A673 (cell line): ENCODE measurements around the gene RORB. TPM values are rescaled to one million over a fixed set of nuclear protein-coding genes. Genes with fewer than 3 reads are reported as not detected.

Experiments used
- BruUV-seq: library from RNA; stranded (reverse); fragments of 400-500 nt; replicated peaks from 2 replicates; lab custom pipeline; 2021; lab: Mats Ljungman, UMichigan
- CTCF ChIA-PET: fragments of 300-600 bp; sonication (Branson Sonifier 250); formaldehyde crosslinking; loops from one replicate; lab custom pipeline; 2022; ENCODE audit warnings: antibody characterized with exemption; lab: Charles Lee
- POLR2A ChIA-PET: fragments of 300-600 bp; sonication (Branson Sonifier 250); formaldehyde crosslinking; loops from one replicate; lab custom pipeline; 2022; ENCODE audit warnings: antibody characterized with exemption; ENCODE audit not compliant: low non-redundant PET; lab: Charles Lee
- DNase-seq: peaks from one replicate; pipeline ENCODE4 v3.0.0-alpha.2; 2015; ENCODE audit warnings: low spot score
- H3K27ac ChIP-seq: fragments of 200-600 bp; sonication (generic); 2 replicates; pipeline ENCODE4 v1.5.1; 2016; ENCODE audit warnings: mixed run types, low read depth, mild to moderate bottlenecking, mixed read lengths, antibody characterized with exemption, low read length; ENCODE audit not compliant: poor library complexity, severe bottlenecking
- H3K27me3 ChIP-seq: fragments of 200-600 bp; sonication (generic); replicated peaks from 2 replicates; pipeline ENCODE4 v1.6.1; 2017; ENCODE audit warnings: mixed run types, low read depth, mild to moderate bottlenecking, mixed read lengths, antibody characterized with exemption, low read length; ENCODE audit not compliant: insufficient read depth, poor library complexity
- H3K36me3 ChIP-seq: fragments of 200-600 bp; sonication (generic); 2 replicates; pipeline ENCODE4 v1.6.1; 2016; ENCODE audit warnings: mixed run types, mild to moderate bottlenecking, mixed read lengths, antibody characterized with exemption, low read length; ENCODE audit not compliant: insufficient read depth, poor library complexity, severe bottlenecking
- H3K4me1 ChIP-seq: fragments of 200-600 bp; sonication (generic); 2 replicates; pipeline ENCODE4 v1.6.1; 2017; ENCODE audit warnings: mixed run types, mild to moderate bottlenecking, mixed read lengths, antibody characterized with exemption, low read length; ENCODE audit not compliant: insufficient read depth, poor library complexity, severe bottlenecking
- H3K4me3 ChIP-seq: fragments of 200-600 bp; sonication (generic); 2 replicates; pipeline ENCODE4 v1.5.1; 2016; ENCODE audit warnings: low read depth, mixed run types, mild to moderate bottlenecking, mixed read lengths, low read length; ENCODE audit not compliant: poor library complexity, severe bottlenecking
- H3K9me3 ChIP-seq: fragments of 200-600 bp; sonication (generic); 2 replicates; pipeline ENCODE4 v1.6.1; 2016; ENCODE audit warnings: mixed run types, low read depth, mild to moderate bottlenecking, mixed read lengths, antibody characterized with exemption, low read length; ENCODE audit not compliant: poor library complexity, severe bottlenecking
- CTCF ChIP-seq: fragments of 300-800, 200-600 bp; sonication (generic); conservative IDR thresholded peaks from 2 replicates; pipeline ENCODE4 v1.5.1; 2017; ENCODE audit warnings: low read depth, mild to moderate bottlenecking, antibody characterized with exemption, low read length, moderate library complexity, mixed read lengths
- EZH2 ChIP-seq: fragments of 200-600 bp; sonication (generic); IDR thresholded peaks from 2 replicates; pipeline ENCODE4 v1.6.1; 2017; ENCODE audit warnings: borderline replicate concordance, low read depth, mild to moderate bottlenecking, mixed read lengths, antibody characterized with exemption, low read length; ENCODE audit not compliant: poor library complexity, severe bottlenecking
- intact Hi-C: fragments of 100-400 bp; cut with micrococcal nuclease; formaldehyde crosslinking; loops from one replicate; pipeline ENCODE4 v1.10.0; 2022; ENCODE audit not compliant: unreplicated experiment
- total RNA-seq: library from RNA; stranded (reverse); gene quantifications from 2 replicates; pipeline ENCODE4 v1.2.3, GENCODE V29; 2021

The RORB gene
- total RNA-seq, 1 experiment from 2014 or later: 0.02 TPM

DNA sequence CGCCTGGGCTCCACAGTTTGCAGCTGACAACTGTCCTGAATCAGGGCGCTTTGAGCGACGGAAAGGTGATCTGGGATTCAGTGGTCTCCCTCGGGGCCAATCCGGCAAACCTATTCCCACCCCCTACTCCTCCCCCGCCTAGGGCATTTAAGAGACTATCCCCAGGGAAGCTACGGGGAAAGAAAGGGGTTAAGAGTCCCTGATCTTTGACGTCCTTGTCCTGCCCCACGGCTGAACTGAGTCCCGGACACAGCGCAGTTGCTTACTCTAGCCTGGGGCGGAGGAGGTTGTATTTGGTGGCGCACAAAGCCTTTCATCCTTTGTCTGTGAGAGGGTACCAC, 3.4 kb downstream of the RORB start:
- Histone ChIP-seq H3K27ac (no peak overlapping the region), H3K4me3 (no peak overlapping the region), H3K27me3 (peaks cover 94% of the 10 kb centered on the region), H3K4me1 (peaks cover 10% of the 10 kb centered on the region), H3K36me3 (no peaks in the 10 kb centered on the region), H3K9me3 (no peaks in the 10 kb centered on the region)
- TF ChIP-seq EZH2: no peak
- TF ChIP-seq CTCF: no peak
- ChIA-PET POLR2A (no interaction called here), CTCF (no interaction called here)
- intact Hi-C loops: no loop called here
- no peak for DNase-seq
- BruUV-seq: no TSS peak

DNA sequence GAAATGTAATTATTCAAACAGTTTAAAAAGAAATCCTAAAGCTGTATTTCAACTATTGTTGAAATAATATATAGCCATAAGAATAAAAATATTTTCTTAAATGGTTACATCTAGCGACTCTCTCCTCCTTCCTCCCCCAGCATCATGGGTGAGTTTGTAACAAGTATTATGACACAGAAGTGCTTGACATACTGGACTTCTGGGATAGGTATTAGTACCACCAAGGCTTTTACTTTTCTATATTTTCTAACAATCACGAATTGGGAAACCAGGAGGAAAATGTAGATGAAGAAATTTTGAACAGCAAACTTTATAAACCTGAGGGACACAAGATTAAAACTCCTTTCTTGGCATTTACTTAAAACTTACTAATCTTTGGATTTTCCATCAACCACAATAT, 4.4 kb downstream of the RORB start:
- no TSS peak for BruUV-seq
- DNase-seq: no peak
- peaks cover 93% of the 10 kb centered on the region for H3K27me3 ChIP-seq
- ChIA-PET CTCF (no interaction called here), POLR2A (no interaction called here)
- H3K36me3 ChIP-seq: no peaks in the 10 kb centered on the region
- no peaks in the 10 kb centered on the region for H3K9me3 ChIP-seq
- intact Hi-C loops: no loop called here
- H3K27ac ChIP-seq: no peak overlapping the region
- no peak overlapping the region for H3K4me3 ChIP-seq
- TF ChIP-seq EZH2: no peak
- no peak for TF ChIP-seq CTCF
- H3K4me1 ChIP-seq: peaks cover 10% of the 10 kb centered on the region

DNA sequence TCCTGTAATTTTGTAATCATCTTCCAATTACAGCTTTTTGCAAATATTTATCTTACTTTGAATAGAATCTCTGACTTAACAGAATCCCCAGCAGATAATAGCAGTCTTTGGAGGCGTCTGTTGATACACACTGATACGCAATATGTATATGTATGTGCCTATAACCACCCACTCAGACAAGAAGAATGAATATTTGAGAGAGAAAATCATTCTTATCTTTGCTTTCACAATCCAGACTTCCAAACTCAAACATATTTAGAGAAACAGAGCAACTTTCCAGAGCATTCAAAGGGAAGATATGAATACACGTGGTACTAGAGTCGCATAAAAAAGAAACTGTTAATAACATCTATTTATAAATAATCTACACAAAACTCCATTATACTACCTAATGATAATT, 6.1 kb downstream of the RORB start:
- ChIA-PET POLR2A (no interaction called here), CTCF (no interaction called here)
- no peak overlapping the region for H3K4me3 ChIP-seq
- no peaks in the 10 kb centered on the region for H3K4me1 ChIP-seq
- no peaks in the 10 kb centered on the region for H3K9me3 ChIP-seq
- no peaks in the 10 kb centered on the region for H3K36me3 ChIP-seq
- no peak overlapping the region for H3K27ac ChIP-seq
- BruUV-seq: no TSS peak
- no peak for DNase-seq
- TF ChIP-seq EZH2 (no peak), CTCF (no peak)
- intact Hi-C loops: no loop called here
- H3K27me3 ChIP-seq: peaks cover 90% of the 10 kb centered on the region
